ENCODE results near the gene ZEB2.

GRCh38 chr2:144356402-144356801 is 163.5 kb downstream of the ZEB2 start:
- no peak for TF ChIP-seq EZH2 (IDR thresholded peaks at IDR 0.05)
- TF ChIP-seq, protein P1, sequence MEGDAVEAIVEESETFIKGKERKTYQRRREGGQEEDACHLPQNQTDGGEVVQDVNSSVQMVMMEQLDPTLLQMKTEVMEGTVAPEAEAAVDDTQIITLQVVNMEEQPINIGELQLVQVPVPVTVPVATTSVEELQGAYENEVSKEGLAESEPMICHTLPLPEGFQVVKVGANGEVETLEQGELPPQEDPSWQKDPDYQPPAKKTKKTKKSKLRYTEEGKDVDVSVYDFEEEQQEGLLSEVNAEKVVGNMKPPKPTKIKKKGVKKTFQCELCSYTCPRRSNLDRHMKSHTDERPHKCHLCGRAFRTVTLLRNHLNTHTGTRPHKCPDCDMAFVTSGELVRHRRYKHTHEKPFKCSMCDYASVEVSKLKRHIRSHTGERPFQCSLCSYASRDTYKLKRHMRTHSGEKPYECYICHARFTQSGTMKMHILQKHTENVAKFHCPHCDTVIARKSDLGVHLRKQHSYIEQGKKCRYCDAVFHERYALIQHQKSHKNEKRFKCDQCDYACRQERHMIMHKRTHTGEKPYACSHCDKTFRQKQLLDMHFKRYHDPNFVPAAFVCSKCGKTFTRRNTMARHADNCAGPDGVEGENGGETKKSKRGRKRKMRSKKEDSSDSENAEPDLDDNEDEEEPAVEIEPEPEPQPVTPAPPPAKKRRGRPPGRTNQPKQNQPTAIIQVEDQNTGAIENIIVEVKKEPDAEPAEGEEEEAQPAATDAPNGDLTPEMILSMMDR (IDR thresholded peaks at IDR 0.05) = no peak
